ENCODE data around the gene GABRB1. TPM values are rescaled to one million over a fixed set of nuclear protein-coding genes. Genes with fewer than 3 reads are reported as not detected.
A peak's percentile ranks its signal among the peaks of the same experiment; 100 is the strongest.

The GABRB1 gene
- total and polyA plus RNA-seq, 12 donors = 0.22 to 0.69 (median 0.48) TPM; not detected in 8

DNA sequence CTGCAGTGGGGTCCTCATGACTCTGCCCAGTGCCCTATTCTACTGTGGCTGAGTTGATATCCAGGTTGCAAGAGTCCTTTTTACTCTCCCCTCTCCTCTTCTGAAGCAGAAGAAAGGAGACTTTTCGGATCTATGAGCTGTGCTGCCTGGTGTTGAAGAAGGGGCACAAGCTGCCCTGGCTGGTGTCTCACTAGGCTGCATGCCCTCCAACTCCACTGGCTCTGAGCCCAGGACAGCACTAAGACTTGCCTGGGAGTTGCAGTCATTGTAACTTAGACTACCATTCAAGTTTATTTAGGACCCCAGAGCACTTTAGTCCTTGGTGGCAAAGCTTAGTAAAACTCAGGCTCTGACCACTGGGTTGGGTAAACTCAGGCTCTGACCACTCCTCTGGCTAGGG lies 89.4 kb downstream of the GABRB1 start:
- H3K9me3 ChIP-seq (replicated peaks in 1 of 3) = no peaks in the 10 kb centered on the region
- TF ChIP-seq, protein P1, sequence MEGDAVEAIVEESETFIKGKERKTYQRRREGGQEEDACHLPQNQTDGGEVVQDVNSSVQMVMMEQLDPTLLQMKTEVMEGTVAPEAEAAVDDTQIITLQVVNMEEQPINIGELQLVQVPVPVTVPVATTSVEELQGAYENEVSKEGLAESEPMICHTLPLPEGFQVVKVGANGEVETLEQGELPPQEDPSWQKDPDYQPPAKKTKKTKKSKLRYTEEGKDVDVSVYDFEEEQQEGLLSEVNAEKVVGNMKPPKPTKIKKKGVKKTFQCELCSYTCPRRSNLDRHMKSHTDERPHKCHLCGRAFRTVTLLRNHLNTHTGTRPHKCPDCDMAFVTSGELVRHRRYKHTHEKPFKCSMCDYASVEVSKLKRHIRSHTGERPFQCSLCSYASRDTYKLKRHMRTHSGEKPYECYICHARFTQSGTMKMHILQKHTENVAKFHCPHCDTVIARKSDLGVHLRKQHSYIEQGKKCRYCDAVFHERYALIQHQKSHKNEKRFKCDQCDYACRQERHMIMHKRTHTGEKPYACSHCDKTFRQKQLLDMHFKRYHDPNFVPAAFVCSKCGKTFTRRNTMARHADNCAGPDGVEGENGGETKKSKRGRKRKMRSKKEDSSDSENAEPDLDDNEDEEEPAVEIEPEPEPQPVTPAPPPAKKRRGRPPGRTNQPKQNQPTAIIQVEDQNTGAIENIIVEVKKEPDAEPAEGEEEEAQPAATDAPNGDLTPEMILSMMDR (IDR thresholded peaks at IDR 0.05) = no peak
- TF ChIP-seq POLR2A (IDR thresholded peaks at IDR 0.05) = no peak

DNA sequence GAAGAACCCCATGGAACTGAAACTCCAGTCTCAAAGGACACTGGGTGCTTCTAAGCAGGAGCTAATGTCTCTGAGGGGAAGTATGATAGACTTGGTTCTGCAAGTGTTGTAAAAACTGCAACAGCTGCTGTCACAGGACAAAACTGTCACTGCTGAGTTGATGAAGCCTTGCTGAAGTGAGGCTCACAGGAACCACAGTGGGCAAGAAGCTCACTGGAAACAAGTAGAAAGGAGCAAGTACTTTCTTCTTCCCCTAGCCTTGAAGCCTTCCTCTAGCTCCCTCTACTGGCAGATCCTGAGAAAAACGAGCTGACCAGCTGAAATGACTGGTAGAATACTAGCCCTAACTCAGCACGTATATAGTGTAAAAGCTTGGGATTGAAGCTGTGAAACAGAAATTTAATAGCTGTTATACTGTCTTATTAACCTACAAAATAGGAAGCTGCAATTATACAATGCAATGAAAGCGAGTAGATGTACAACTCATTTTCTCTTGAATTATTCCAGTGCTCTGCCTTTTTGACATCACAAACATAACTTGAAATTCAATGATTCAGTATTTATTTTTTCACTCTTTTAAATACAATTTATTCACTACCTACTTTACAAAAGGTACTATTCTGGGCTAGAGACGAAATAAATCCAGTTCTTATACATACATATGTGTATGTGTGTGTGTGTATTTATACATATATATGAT lies 91.4 kb downstream of the GABRB1 start:
- H3K27ac ChIP-seq = no peak overlapping the region
- no peaks in the 10 kb centered on the region for H3K9me3 ChIP-seq (replicated peaks in 1 of 3)
- no peak overlapping the region for H3K4me3 ChIP-seq
- intact Hi-C loops (cut with DNase I) = no loop called here
- no peak for TF ChIP-seq POLR2A (IDR thresholded peaks at IDR 0.05)
- TF ChIP-seq, protein P1 (IDR thresholded peaks at IDR 0.05) = peak; percentile 27 to 75 (median 60)
- H3K36me3 ChIP-seq (replicated peaks in 1 of 2) = no peaks in the 10 kb centered on the region
- H3K4me1 ChIP-seq (replicated peaks in 1 of 2) = no peaks in the 10 kb centered on the region
- peak; percentile 39 to 80 (median 54) for DNase-seq
- no peaks in the 10 kb centered on the region for H3K27me3 ChIP-seq
- 3 to 9% (median 6%) methylated on average over 4 of the region's 4 CpGs for WGBS, 4 donors

More for the DNA sequence above, 89.4 kb downstream of the GABRB1 start:
- Histone ChIP-seq H3K36me3 (replicated peaks in 1 of 2) (no peaks in the 10 kb centered on the region), H3K27ac (no peak overlapping the region), H3K4me1 (replicated peaks in 1 of 2) (no peaks in the 10 kb centered on the region), H3K27me3 (no peaks in the 10 kb centered on the region), H3K4me3 (no peak overlapping the region)
- intact Hi-C loops (cut with DNase I) = no loop called here
- whole genome bisulfite sequencing, 4 donors = 29 to 71% (median 55%) methylated on average over 1 of the region's 1 CpG
- DNase-seq = no peak

DNA sequence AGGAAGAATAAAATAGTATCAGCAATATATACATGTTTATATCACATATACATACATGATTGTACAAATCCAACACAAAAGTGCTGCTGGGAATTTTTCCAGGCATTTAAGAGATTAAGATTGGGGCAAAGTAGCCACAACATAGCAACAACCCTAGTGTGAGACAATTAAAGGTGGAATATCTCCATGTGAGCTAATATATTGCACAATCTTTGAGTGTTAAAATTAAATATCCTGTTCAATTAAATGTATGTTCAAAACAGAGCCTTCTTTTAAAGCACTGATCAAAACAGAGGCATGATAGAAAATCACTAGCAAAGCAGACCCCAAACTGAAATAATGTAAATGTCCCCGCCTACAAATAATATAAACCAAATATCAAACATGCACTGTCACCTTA lies 97.6 kb downstream of the GABRB1 start:
- H3K4me3 ChIP-seq = no peak overlapping the region
- DNase-seq = no peak
- H3K9me3 ChIP-seq (replicated peaks in 1 of 3) = no peaks in the 10 kb centered on the region
- H3K27ac ChIP-seq = no peak overlapping the region
- WGBS, 4 donors = 78 to 92% (median 83%) methylated on average over 1 of the region's 1 CpG
- intact Hi-C loops (cut with DNase I) = no loop called here
- H3K4me1 ChIP-seq (replicated peaks in 1 of 2) = no peaks in the 10 kb centered on the region
- no peaks in the 10 kb centered on the region for H3K36me3 ChIP-seq (replicated peaks in 1 of 2)
- TF ChIP-seq POLR2A (IDR thresholded peaks at IDR 0.05) = no peak
- TF ChIP-seq, protein P1 (IDR thresholded peaks at IDR 0.05) = no peak
- H3K27me3 ChIP-seq = no peaks in the 10 kb centered on the region

DNA sequence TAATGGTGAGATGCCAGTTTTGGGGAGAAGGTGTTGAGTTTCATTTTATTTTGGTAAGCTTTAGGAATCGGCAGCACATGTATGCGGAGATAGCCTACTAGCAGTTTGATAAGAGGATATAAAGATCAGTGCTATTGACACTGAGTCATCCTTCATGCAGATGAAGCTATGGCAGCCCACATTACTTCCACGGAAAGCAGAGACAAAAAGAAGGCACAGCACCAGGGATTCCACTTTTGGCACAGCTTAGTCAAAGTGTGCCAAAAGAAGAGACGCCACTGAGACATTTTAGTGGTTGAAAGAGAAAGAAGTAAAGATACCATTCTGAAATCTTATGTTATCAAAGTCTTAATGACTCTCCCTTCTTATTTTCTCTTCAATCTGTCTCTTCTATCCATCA lies 103.8 kb downstream of the GABRB1 start:
- Histone ChIP-seq H3K4me1 (replicated peaks in 1 of 2) (no peaks in the 10 kb centered on the region), H3K4me3 (no peak overlapping the region)
- TF ChIP-seq, protein P1 (IDR thresholded peaks at IDR 0.05) = no peak
- no peak for TF ChIP-seq POLR2A (IDR thresholded peaks at IDR 0.05)

More for the DNA sequence above, 103.8 kb downstream of the GABRB1 start:
- no peaks in the 10 kb centered on the region for H3K27me3 ChIP-seq
- H3K9me3 ChIP-seq (replicated peaks in 1 of 3) = no peaks in the 10 kb centered on the region
- H3K27ac ChIP-seq = no peak overlapping the region
- no peaks in the 10 kb centered on the region for H3K36me3 ChIP-seq (replicated peaks in 1 of 2)
- no peak for DNase-seq
- intact Hi-C loops (cut with DNase I) = no loop called here
- 72 to 81% (median 76%) methylated on average over 4 of the region's 4 CpGs for WGBS, 4 donors

Data from adrenal gland (tissue), 12 donors.